GM23338 (cell line): ENCODE data around the gene DAGLA.

Experiments
- CTCF ChIP-seq, 2 experiments: fragments of 200-600 bp in 1 of 2; sonication (generic) in 1 of 2; conservative IDR thresholded peaks; 2 replicates each; pipeline versions ENCODE4 v1.5.1 to v1.6.1; 2016 to 2017; ENCODE audit warnings: antibody characterized with exemption in 2 of 2, low read depth in 2 of 2, mild to moderate bottlenecking in 2 of 2, moderate library complexity in 1 of 2
- EZH2 ChIP-seq: fragments of 200-600 bp; sonication (generic); IDR thresholded peaks from one replicate; pipeline ENCODE4 v1.8.0; 2017; ENCODE audit warnings: antibody characterized with exemption, mild to moderate bottlenecking, low read depth; ENCODE audit not compliant: unreplicated experiment
- EZH2phosphoT487 ChIP-seq: fragments of 200-600 bp; sonication (generic); IDR thresholded peaks from one replicate; pipeline ENCODE4 v1.8.1; 2018; ENCODE audit warnings: antibody characterized with exemption; ENCODE audit not compliant: unreplicated experiment

DNA sequence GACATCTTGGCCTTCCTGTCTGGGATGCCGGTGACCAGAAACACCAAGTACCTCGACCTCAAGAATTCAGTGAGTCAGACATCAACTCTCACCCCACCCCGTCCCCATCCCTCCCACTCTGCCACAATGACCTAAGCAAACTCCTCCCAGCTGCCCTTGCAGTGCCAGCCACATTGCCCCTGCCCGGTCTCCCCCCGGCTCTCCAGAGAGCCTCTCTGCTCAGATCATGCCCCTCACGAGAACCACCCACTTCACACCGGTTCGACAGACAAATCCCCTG lies 48.7 kb downstream of the DAGLA start:
- TF ChIP-seq EZH2: no peak
- TF ChIP-seq EZH2phosphoT487: no peak
- TF ChIP-seq CTCF (conservative IDR thresholded peaks at IDR 0.05; ENCODE audit: low read depth in 2 of 2): no peak
